ENCODE results near the gene OXCT1. TPM values are rescaled to one million over a fixed set of nuclear protein-coding genes. Genes with fewer than 3 reads are reported as not detected.

Gene OXCT1
- total and polyA plus RNA-seq, 9 of the 15 experiments (the other 6 are each of a cell fraction or from before 2014, with no cell fraction given), result 24.7 to 61.2 (median 41.9) TPM

DNA sequence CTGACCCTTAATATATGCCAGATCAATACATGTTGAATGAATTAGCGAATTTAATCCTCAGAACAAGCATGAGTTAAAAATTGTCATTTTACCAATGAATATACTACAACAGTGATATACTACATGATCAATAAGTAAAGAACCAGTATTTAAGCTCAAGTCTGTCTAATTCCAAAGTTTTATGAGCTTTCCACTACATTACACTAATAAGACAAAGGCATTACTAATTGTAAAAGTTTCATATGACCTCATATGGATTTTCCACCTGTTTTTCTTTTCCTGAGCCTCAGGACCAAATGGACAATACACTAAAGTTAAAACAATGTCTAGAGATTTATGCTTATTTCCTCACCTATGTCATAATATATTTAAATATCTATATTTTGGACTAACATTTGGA lies 80.8 kb downstream of the OXCT1 start:
- in situ Hi-C loops (cut with MboI), result no loop called here
- Histone ChIP-seq H3K79me2 (ENCODE audit: control insufficient read depth, insufficient read depth, low read length) (no peaks in the 10 kb centered on the region), H2AFZ (ENCODE audit: low read depth, low read length) (no peak overlapping the region), H3K9me3 (replicated peaks; ENCODE audit: control insufficient read depth, insufficient read depth, low read depth, low read length) (no peaks in the 10 kb centered on the region), H3K27me3 (ENCODE audit: control insufficient read depth in 2 of 2, insufficient read depth in 2 of 2, low read length in 2 of 2) (no peaks in the 10 kb centered on the region), H3K4me1 (replicated peaks in 1 of 2; ENCODE audit: control insufficient read depth in 2 of 2, insufficient read depth in 2 of 2, low read length in 2 of 2) (no peaks in the 10 kb centered on the region), H3K9ac (ENCODE audit: insufficient read depth in 1 of 2, low read depth in 2 of 2, low read length in 2 of 2) (no peak overlapping the region), H3K4me3 (no peak overlapping the region), H3K4me2 (ENCODE audit: insufficient read depth, low read length) (no peak overlapping the region), H3K9me1 (ENCODE audit: control insufficient read depth, insufficient read depth, low read length) (no peaks in the 10 kb centered on the region), H4K20me1 (replicated peaks; ENCODE audit: control insufficient read depth, insufficient read depth, low read length) (no peaks in the 10 kb centered on the region), H3K27ac (ENCODE audit: extremely low read depth, low read depth, low read length) (no peak overlapping the region), H3K36me3 (ENCODE audit: control insufficient read depth, insufficient read depth, low read length) (peaks cover 17% of the 10 kb centered on the region; the same call in 1 of the 3 replicates)
- TF ChIP-seq ETV1 (tag; conservative IDR thresholded peaks at IDR 0.05; ENCODE audit: low read depth), result no peak
- no peak for TF ChIP-seq ETV5 (CRISPR knock-in tag; IDR thresholded peaks at IDR 0.05; ENCODE audit: low read depth)
- TF ChIP-seq ZNF133 (CRISPR knock-in tag; IDR thresholded peaks at IDR 0.05), result no peak
- no peak for TF ChIP-seq YBX1 (IDR thresholded peaks at IDR 0.05)
- TF ChIP-seq NFIX (CRISPR knock-in tag; IDR thresholded peaks at IDR 0.05; ENCODE audit: low read depth), result no peak
- no peak for TF ChIP-seq PPARD (CRISPR knock-in tag; IDR thresholded peaks at IDR 0.05)
- no peak for TF ChIP-seq HEY1 (CRISPR knock-in tag; IDR thresholded peaks at IDR 0.05; ENCODE audit: borderline replicate concordance)
- no peak for TF ChIP-seq FOXA1 (IDR thresholded peaks at IDR 0.05; ENCODE audit: borderline replicate concordance)
- TF ChIP-seq ZNF592 (IDR thresholded peaks at IDR 0.05), result no peak
- TF ChIP-seq SMAD3 (CRISPR knock-in tag; conservative IDR thresholded peaks at IDR 0.05), result no peak
- no peak for TF ChIP-seq SREBF2 (CRISPR knock-in tag; IDR thresholded peaks at IDR 0.05)
- no peak for TF ChIP-seq ZNF449 (CRISPR knock-in tag; IDR thresholded peaks at IDR 0.05)
- TF ChIP-seq ZNF561 (CRISPR knock-in tag; conservative IDR thresholded peaks at IDR 0.05), result no peak
- no peak for TF ChIP-seq NFYB (IDR thresholded peaks at IDR 0.05; ENCODE audit: extremely low read depth, insufficient read length)
- ATAC-seq (no peak), FAIRE-seq (no peak), DNase-seq (ENCODE audit: extremely low read depth in 1 of 4, low spot score in 3 of 4) (no peak)
- no TSS peak for BruUV-seq (replicated peaks)
- ChIA-PET POLR2A (interaction anchor here (1.5 to 1.8 kb wide), 2 partner anchors 24 to 35 kb away, joined by 3 to 5 read pairs; no protein-coding TSS in a partner anchor), CTCF (ENCODE audit: low intra/inter-chr PET ratio) (no interaction called here)
- intact Hi-C loops (cut with micrococcal nuclease), result no loop called here
- 38% methylated on average over 1 of the region's 1 CpG for WGBS (ENCODE audit: insufficient coverage, low coverage, missing lambda C conversion rate)

Data from K562 (cell line).